ENCODE data around the gene UGT1A10. TPM values are rescaled to one million over a fixed set of nuclear protein-coding genes. Genes with fewer than 3 reads are reported as not detected.

The UGT1A10 gene
- total RNA-seq, 2 experiments from 2014 or later: not detected

- CTCF ChIA-PET: interaction anchor here (0.7 kb wide), 1 partner anchor 11 kb away, joined by 3 read pairs; no protein-coding TSS in a partner anchor
- DNase-seq: no peak
- Mint-ChIP-seq H3K36me3 (ENCODE audit: low read depth) (no peaks in the 10 kb centered on the region), H3K4me3 (no peak overlapping the region), H3K4me1 (no peaks in the 10 kb centered on the region), H3K9me3 (no peaks in the 10 kb centered on the region), H3K27me3 (no peaks in the 10 kb centered on the region), H3K27ac (no peak overlapping the region)
- POLR2A ChIA-PET: no interaction called here
Measured at GRCh38 chr2:233803994-233804393, 167.7 kb downstream of the UGT1A10 start.

GRCh38 chr2:233807215-233807865 is 171.1 kb downstream of the UGT1A10 start:
- Mint-ChIP-seq H3K4me3 (no peak overlapping the region), H3K36me3 (ENCODE audit: low read depth) (no peaks in the 10 kb centered on the region), H3K27ac (no peak overlapping the region), H3K9me3 (no peaks in the 10 kb centered on the region), H3K4me1 (no peaks in the 10 kb centered on the region), H3K27me3 (no peaks in the 10 kb centered on the region)
- ChIA-PET POLR2A (no interaction called here), CTCF (interaction anchor here (0.6 kb wide), 1 partner anchor 19 kb away, joined by 4 read pairs; no protein-coding TSS in a partner anchor)
- DNase-seq: no peak

- H3K9me3 Mint-ChIP-seq: no peaks in the 10 kb centered on the region
- DNase-seq: no peak
- H3K27ac Mint-ChIP-seq: no peak overlapping the region
- CTCF ChIA-PET: interaction anchor here (0.6 kb wide), 1 partner anchor 19 kb away, joined by 4 read pairs; no protein-coding TSS in a partner anchor
- POLR2A ChIA-PET: no interaction called here
- no peaks in the 10 kb centered on the region for H3K4me1 Mint-ChIP-seq
- no peaks in the 10 kb centered on the region for H3K27me3 Mint-ChIP-seq
- H3K36me3 Mint-ChIP-seq (ENCODE audit: low read depth): no peaks in the 10 kb centered on the region
- H3K4me3 Mint-ChIP-seq: no peak overlapping the region
Measured at GRCh38 chr2:233807966-233808935, 172.0 kb downstream of the UGT1A10 start.

- CTCF ChIA-PET: no interaction called here
- no peak overlapping the region for H3K4me3 Mint-ChIP-seq
- no peaks in the 10 kb centered on the region for H3K36me3 Mint-ChIP-seq (ENCODE audit: low read depth)
- H3K4me1 Mint-ChIP-seq: no peaks in the 10 kb centered on the region
- no peak overlapping the region for H3K27ac Mint-ChIP-seq
- DNase-seq: no peak
- POLR2A ChIA-PET: no interaction called here
- no peaks in the 10 kb centered on the region for H3K9me3 Mint-ChIP-seq
- H3K27me3 Mint-ChIP-seq: peaks cover 5% of the 10 kb centered on the region
Measured at GRCh38 chr2:233810385-233810784, 174.1 kb downstream of the UGT1A10 start.

GRCh38 chr2:233811087-233811486 is 174.8 kb downstream of the UGT1A10 start:
- no peaks in the 10 kb centered on the region for H3K36me3 Mint-ChIP-seq (ENCODE audit: low read depth)
- H3K9me3 Mint-ChIP-seq: no peaks in the 10 kb centered on the region
- DNase-seq: no peak
- H3K4me1 Mint-ChIP-seq: no peaks in the 10 kb centered on the region
- H3K4me3 Mint-ChIP-seq: no peak overlapping the region
- ChIA-PET POLR2A (interaction anchor here (0.6 kb wide), 1 partner anchor 298 kb away, joined by 4 read pairs; no protein-coding TSS in a partner anchor), CTCF (no interaction called here)
- peaks cover 7% of the 10 kb centered on the region for H3K27me3 Mint-ChIP-seq
- H3K27ac Mint-ChIP-seq: no peak overlapping the region

- ChIA-PET CTCF (no interaction called here), POLR2A (no interaction called here)
- no peak for DNase-seq
- H3K4me3 Mint-ChIP-seq: no peak overlapping the region
- H3K27me3 Mint-ChIP-seq: peaks cover 7% of the 10 kb centered on the region
- no peaks in the 10 kb centered on the region for H3K36me3 Mint-ChIP-seq (ENCODE audit: low read depth)
- H3K9me3 Mint-ChIP-seq: no peaks in the 10 kb centered on the region
- no peak overlapping the region for H3K27ac Mint-ChIP-seq
- no peaks in the 10 kb centered on the region for H3K4me1 Mint-ChIP-seq
Measured at GRCh38 chr2:233811732-233812131, 175.5 kb downstream of the UGT1A10 start.

GRCh38 chr2:233813236-233814055 is 177.2 kb downstream of the UGT1A10 start:
- Mint-ChIP-seq H3K9me3 (no peaks in the 10 kb centered on the region), H3K4me3 (no peak overlapping the region), H3K36me3 (ENCODE audit: low read depth) (no peaks in the 10 kb centered on the region), H3K27me3 (peaks cover 7% of the 10 kb centered on the region), H3K4me1 (no peaks in the 10 kb centered on the region), H3K27ac (no peak overlapping the region)
- POLR2A ChIA-PET: no interaction called here
- CTCF ChIA-PET: interaction anchor here (0.6 to 1.0 kb wide), 4 partner anchors 11 to 50 kb away, joined by 3 to 5 read pairs (median 4); no protein-coding TSS in a partner anchor
- no peak for DNase-seq

- no peak for DNase-seq
- POLR2A ChIA-PET: no interaction called here
- H3K27ac Mint-ChIP-seq: no peak overlapping the region
- CTCF ChIA-PET: interaction anchor here (0.6 to 1.0 kb wide), 4 partner anchors 10 to 50 kb away, joined by 3 to 5 read pairs (median 3); no protein-coding TSS in a partner anchor
- H3K4me3 Mint-ChIP-seq: no peak overlapping the region
- H3K36me3 Mint-ChIP-seq (ENCODE audit: low read depth): no peaks in the 10 kb centered on the region
- no peaks in the 10 kb centered on the region for H3K4me1 Mint-ChIP-seq
- H3K27me3 Mint-ChIP-seq: peaks cover 7% of the 10 kb centered on the region
- no peaks in the 10 kb centered on the region for H3K9me3 Mint-ChIP-seq
Measured at GRCh38 chr2:233814056-233814835, 178.0 kb downstream of the UGT1A10 start.

GRCh38 chr2:233815861-233816260 is 179.6 kb downstream of the UGT1A10 start:
- Mint-ChIP-seq H3K9me3 (no peaks in the 10 kb centered on the region), H3K36me3 (ENCODE audit: low read depth) (no peaks in the 10 kb centered on the region), H3K4me3 (no peak overlapping the region), H3K4me1 (no peaks in the 10 kb centered on the region), H3K27ac (no peak overlapping the region), H3K27me3 (peaks cover 7% of the 10 kb centered on the region)
- DNase-seq: no peak
- ChIA-PET POLR2A (no interaction called here), CTCF (no interaction called here)

GRCh38 chr2:233816334-233816733 is 180.1 kb downstream of the UGT1A10 start:
- POLR2A ChIA-PET: no interaction called here
- Mint-ChIP-seq H3K27ac (no peak overlapping the region), H3K4me1 (no peaks in the 10 kb centered on the region), H3K4me3 (no peak overlapping the region), H3K36me3 (ENCODE audit: low read depth) (no peaks in the 10 kb centered on the region), H3K9me3 (no peaks in the 10 kb centered on the region), H3K27me3 (peaks cover 7% of the 10 kb centered on the region)
- DNase-seq: no peak
- CTCF ChIA-PET: no interaction called here

GRCh38 chr2:233816771-233817170 is 180.5 kb downstream of the UGT1A10 start:
- no peaks in the 10 kb centered on the region for H3K36me3 Mint-ChIP-seq (ENCODE audit: low read depth)
- no peaks in the 10 kb centered on the region for H3K4me1 Mint-ChIP-seq
- H3K9me3 Mint-ChIP-seq: no peaks in the 10 kb centered on the region
- POLR2A ChIA-PET: no interaction called here
- peaks cover 7% of the 10 kb centered on the region for H3K27me3 Mint-ChIP-seq
- H3K27ac Mint-ChIP-seq: no peak overlapping the region
- CTCF ChIA-PET: no interaction called here
- H3K4me3 Mint-ChIP-seq: no peak overlapping the region
- DNase-seq: no peak

- no peak overlapping the region for H3K27ac Mint-ChIP-seq
- ChIA-PET POLR2A (no interaction called here), CTCF (interaction anchor here (1.0 kb wide), 1 partner anchor 20 kb away, joined by 3 read pairs; no protein-coding TSS in a partner anchor)
- no peaks in the 10 kb centered on the region for H3K4me1 Mint-ChIP-seq
- DNase-seq: no peak
- peaks cover 7% of the 10 kb centered on the region for H3K27me3 Mint-ChIP-seq
- no peaks in the 10 kb centered on the region for H3K36me3 Mint-ChIP-seq (ENCODE audit: low read depth)
- H3K9me3 Mint-ChIP-seq: no peaks in the 10 kb centered on the region
- no peak overlapping the region for H3K4me3 Mint-ChIP-seq
Measured at GRCh38 chr2:233817361-233817911, 181.2 kb downstream of the UGT1A10 start.
